Thoracic aorta (tissue), 2 donors: ENCODE measurements around the gene ZNF777. TPM values are rescaled to one million over a fixed set of nuclear protein-coding genes. Genes with fewer than 3 reads are reported as not detected.
A peak's percentile ranks its signal among the peaks of the same experiment; 100 is the strongest.

Source experiments
- ATAC-seq: fragments of 150-250 bp; one replicate; pipeline ENCODE4 v1.8.0; 2017; ENCODE audit warnings: low read depth; ENCODE audit not compliant: insufficient number of reproducible peaks, low FRiP score
- DNase-seq: peaks from one replicate; pipeline ENCODE4 v3.0.0-alpha.2; 2020; ENCODE audit warnings: low spot score
- H3K27ac ChIP-seq, 2 donors: fragments of 200-600 bp; sonication (generic); 1 replicate in 1 of 2; 2 replicates in 1 of 2; pipeline ENCODE4 v1.5.1; 2016; ENCODE audit warnings: mild to moderate bottlenecking in 2 of 2, moderate library complexity in 2 of 2
- H3K27me3 ChIP-seq: fragments of 200-600 bp; sonication (generic); replicated peaks from 2 replicates; pipeline ENCODE4 v1.6.0; 2016; ENCODE audit warnings: mild to moderate bottlenecking; ENCODE audit not compliant: insufficient read depth
- H3K36me3 ChIP-seq: fragments of 200-600 bp; sonication (generic); one replicate; pipeline ENCODE4 v1.5.1; 2016
- H3K4me1 ChIP-seq, 2 donors: fragments of 200-600 bp; sonication (generic); 1 replicate in 1 of 2; 2 replicates in 1 of 2; pipeline versions ENCODE4 v1.5.1 to v1.6.0; 2016; ENCODE audit warnings: low read depth in 2 of 2, mild to moderate bottlenecking in 1 of 2; ENCODE audit not compliant: control insufficient read depth in 1 of 2
- H3K4me3 ChIP-seq: fragments of 200-600 bp; sonication (generic); 2 replicates; pipeline ENCODE4 v1.5.1; 2016; ENCODE audit warnings: mild to moderate bottlenecking
- H3K9me3 ChIP-seq: fragments of 200-600 bp; sonication (generic); 2 replicates; pipeline ENCODE4 v1.5.1; 2016
- total RNA-seq, 2 donors: library from RNA; depleted of rRNA; stranded (reverse); fragments of >200 nt; gene quantifications; one replicate each; pipeline versions ENCODE4 v1.1.0 to v1.2.3, GENCODE V29; 2016
- TF ChIP-seq, protein P1 (sequence below): fragments of 200-600 bp; sonication (generic); IDR thresholded peaks from one replicate; pipeline ENCODE4 v1.5.1; 2019; ENCODE audit warnings: antibody characterized with exemption

ZNF777 gene
- total RNA-seq, 2 donors from 2014 or later: 5.3 to 8.2 TPM

DNA sequence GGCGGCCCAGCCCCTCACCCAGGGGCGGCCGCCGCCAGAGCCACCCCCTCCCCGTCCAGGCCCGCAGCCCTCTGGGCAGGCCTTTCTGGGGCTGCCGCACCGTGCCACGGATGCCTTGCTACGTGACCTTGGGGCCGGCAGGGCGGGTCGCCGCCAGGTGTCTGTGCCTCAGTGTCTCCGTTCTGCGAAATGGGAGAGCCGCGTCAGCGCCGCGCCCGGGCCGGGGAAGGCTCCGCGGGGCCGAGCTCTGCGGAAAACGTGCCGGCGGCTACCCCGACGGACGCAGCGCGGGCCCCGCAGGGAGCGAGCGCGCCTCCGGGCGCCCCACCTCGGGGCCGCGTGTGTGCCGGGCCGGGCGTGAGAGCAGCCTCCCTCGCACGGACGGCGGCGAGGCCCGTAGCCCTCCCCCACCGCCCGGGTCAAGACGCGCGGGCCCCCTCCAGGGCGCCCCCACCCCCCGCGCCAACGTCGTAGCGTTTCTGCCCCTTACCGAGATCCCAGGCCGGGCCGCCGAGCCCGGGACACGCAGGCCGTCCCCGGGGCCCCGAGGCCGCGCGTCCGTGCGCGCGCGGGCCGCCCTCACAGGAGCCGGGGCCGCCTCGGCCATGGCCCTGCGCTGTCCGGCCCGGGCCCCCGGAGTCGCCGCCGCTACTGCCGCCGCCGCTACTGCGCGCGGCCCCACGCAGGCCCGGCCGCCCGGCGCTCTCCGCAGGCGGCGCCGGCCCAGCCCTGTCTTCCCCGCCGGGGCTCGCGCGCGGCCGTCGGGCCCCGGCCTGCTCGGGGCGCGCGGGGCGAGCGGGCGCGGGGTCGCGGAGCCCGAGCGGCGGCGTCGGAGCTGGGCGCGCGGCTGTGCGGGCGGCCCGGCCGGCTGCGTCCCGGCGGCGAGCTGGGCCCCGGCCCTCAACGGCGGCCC, 1.1 kb downstream of the ZNF777 start:
- Histone ChIP-seq H3K4me1 (peaks cover 10 to 18% of the 10 kb centered on the region in 2 donors), H3K4me3 (peak overlapping the region; percentile 80), H3K36me3 (peaks cover 11% of the 10 kb centered on the region), H3K27ac (no peak overlapping the region), H3K27me3 (no peaks in the 10 kb centered on the region), H3K9me3 (no peaks in the 10 kb centered on the region)
- TF ChIP-seq, protein P1, sequence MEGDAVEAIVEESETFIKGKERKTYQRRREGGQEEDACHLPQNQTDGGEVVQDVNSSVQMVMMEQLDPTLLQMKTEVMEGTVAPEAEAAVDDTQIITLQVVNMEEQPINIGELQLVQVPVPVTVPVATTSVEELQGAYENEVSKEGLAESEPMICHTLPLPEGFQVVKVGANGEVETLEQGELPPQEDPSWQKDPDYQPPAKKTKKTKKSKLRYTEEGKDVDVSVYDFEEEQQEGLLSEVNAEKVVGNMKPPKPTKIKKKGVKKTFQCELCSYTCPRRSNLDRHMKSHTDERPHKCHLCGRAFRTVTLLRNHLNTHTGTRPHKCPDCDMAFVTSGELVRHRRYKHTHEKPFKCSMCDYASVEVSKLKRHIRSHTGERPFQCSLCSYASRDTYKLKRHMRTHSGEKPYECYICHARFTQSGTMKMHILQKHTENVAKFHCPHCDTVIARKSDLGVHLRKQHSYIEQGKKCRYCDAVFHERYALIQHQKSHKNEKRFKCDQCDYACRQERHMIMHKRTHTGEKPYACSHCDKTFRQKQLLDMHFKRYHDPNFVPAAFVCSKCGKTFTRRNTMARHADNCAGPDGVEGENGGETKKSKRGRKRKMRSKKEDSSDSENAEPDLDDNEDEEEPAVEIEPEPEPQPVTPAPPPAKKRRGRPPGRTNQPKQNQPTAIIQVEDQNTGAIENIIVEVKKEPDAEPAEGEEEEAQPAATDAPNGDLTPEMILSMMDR: no peak
- DNase-seq (no peak), ATAC-seq (no peak)

DNA sequence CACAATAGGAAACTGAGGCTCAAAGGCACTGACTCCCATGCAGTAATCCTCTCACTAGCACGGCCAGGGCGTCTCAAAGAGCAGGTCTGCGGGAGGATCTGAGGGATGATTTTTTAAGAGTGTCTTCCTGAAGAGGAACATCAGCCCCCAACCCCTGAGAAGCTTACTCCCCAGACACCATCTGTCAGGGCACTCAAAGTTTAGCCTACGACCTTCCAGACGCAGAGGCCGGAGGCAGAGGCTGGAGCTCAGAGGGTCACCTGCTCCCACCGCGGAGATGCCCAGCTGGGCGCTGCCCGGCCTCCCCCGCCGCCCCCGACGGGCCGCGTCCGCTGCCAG, 1.7 kb downstream of the ZNF777 start:
- H3K27ac ChIP-seq: no peak overlapping the region
- H3K4me3 ChIP-seq: peak overlapping the region; percentile 77
- no peak for DNase-seq
- no peak for ATAC-seq
- TF ChIP-seq, protein P1: no peak
- peaks cover 10 to 18% of the 10 kb centered on the region in 2 donors for H3K4me1 ChIP-seq
- no peaks in the 10 kb centered on the region for H3K9me3 ChIP-seq
- no peaks in the 10 kb centered on the region for H3K27me3 ChIP-seq
- H3K36me3 ChIP-seq: peaks cover 18% of the 10 kb centered on the region

DNA sequence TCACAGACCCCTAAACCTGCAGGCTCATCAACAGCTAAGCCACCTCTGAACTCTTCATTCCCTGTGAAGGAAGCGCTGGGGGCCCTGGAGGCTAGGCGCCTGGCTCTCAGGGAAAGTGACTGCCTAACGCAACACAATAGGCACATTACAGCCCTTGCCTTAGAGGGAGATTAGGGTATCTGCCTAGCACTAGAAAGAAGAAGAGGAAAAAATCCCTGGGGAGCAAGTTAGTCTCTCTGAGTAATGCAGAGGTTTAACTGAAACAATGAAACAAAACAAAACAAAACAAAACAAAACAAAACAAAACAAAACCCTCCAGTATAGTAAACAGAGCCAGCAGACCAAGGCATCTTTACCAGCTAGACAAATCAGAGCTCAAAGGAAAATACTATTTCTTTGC, 2.6 kb downstream of the ZNF777 start:
- Histone ChIP-seq H3K27ac (no peak overlapping the region), H3K36me3 (peaks cover 22% of the 10 kb centered on the region), H3K9me3 (no peaks in the 10 kb centered on the region), H3K27me3 (no peaks in the 10 kb centered on the region), H3K4me3 (no peak overlapping the region), H3K4me1 (peaks cover 10 to 18% of the 10 kb centered on the region in 2 donors)
- DNase-seq (no peak), ATAC-seq (no peak)
- TF ChIP-seq, protein P1: no peak

DNA sequence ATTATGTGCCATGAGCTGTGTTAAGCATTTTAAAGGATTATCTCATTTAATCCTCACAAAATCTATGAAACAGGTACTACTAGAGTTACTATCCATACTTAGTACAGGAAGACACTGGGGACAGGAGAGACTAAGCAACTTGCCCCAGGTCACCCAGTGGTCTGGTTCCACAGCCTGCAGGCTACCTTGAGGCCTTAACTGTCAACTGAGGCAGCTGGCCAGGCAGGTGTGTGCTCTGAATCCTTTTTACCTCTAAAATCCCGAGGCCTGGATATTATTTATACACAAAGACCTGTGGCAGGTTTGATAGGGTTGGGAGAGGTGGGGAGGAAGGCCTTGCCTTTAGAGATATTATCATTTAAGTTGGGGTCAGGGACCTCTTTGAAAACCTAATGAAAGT, 3.1 kb downstream of the ZNF777 start:
- Histone ChIP-seq H3K27ac (no peak overlapping the region), H3K27me3 (no peaks in the 10 kb centered on the region), H3K4me3 (no peak overlapping the region), H3K36me3 (peaks cover 22% of the 10 kb centered on the region), H3K9me3 (no peaks in the 10 kb centered on the region), H3K4me1 (peaks cover 10 to 18% of the 10 kb centered on the region in 2 donors)
- ATAC-seq (no peak), DNase-seq (no peak)
- TF ChIP-seq, protein P1: no peak

DNA sequence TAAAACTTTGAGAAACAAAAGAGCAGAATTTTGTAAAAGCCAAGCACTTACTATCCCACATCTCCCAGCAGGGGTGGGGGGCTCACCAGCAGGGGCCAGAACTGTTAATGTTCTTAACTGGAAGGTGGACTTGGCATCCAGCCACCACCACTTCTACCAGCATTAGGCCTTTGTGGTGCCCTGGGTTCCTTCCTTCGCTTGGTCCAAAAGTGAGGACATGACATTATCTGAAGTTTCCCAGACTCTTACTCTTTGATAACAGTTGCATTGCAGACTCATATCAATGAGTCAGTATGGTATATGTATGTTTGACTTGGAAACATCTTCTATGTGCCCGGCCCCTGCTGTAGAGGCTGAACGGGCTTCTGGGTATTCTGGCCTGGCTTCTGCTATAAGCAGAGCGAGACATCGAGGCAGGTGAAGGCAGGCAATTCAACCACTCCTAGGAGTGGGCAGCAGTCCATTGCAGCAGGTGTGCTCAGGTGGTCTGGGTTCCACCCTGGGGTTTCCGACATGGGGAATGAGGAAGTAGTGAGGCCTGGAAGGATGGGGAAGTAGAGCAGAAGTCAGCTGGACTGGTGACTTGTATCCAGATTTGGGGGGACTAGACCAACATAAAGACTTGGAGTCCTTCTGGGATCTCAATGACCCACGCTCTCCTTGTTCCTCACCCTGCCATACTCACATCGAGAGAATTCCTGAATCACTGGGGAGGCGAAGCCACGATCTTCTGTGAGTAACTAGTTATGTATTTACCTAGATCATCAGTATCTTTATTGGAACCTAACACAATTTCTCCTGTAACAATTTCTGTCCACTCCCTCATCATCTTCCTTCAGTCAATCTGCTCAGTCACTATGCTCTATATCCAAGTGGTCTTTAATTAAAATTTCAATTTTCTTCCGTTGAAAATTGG, 4.1 kb downstream of the ZNF777 start:
- DNase-seq: no peak
- Histone ChIP-seq H3K4me1 (peaks cover 10 to 18% of the 10 kb centered on the region in 2 donors), H3K36me3 (peaks cover 22% of the 10 kb centered on the region), H3K27ac (no peak overlapping the region), H3K9me3 (no peaks in the 10 kb centered on the region), H3K4me3 (no peak overlapping the region), H3K27me3 (no peaks in the 10 kb centered on the region)
- ATAC-seq: no peak
- TF ChIP-seq, protein P1: no peak
